Measurements from ENCODE around the gene IL1A. TPM values are rescaled to one million over a fixed set of nuclear protein-coding genes. Genes with fewer than 3 reads are reported as not detected.

Gene IL1A
- total RNA-seq, 1 experiment from 2014 or later: 0.10 TPM

GRCh38 chr2:112733871-112734270 is 50.4 kb downstream of the IL1A start:
- Histone ChIP-seq H3K4me3 (replicated peaks in 1 of 2; ENCODE audit: low read depth in 1 of 2, low read length in 2 of 2) (no peak overlapping the region), H3K9me2 (ENCODE audit: insufficient read depth) (no peaks in the 10 kb centered on the region), H3K27me3 (ENCODE audit: insufficient read depth, low read length) (no peaks in the 10 kb centered on the region), H3K79me2 (ENCODE audit: insufficient read depth, low read length) (no peaks in the 10 kb centered on the region), H4K20me1 (ENCODE audit: insufficient read depth) (no peaks in the 10 kb centered on the region), H3K4me1 (ENCODE audit: control insufficient read depth in 1 of 2, insufficient read depth in 2 of 2, low read length in 2 of 2) (peaks cover 15 to 23% of the 10 kb centered on the region in 2 experiments), H3K9me3 (ENCODE audit: control insufficient read depth in 1 of 2, insufficient read depth in 1 of 2, low read depth in 1 of 2, low read length in 2 of 2) (no peaks in the 10 kb centered on the region), H2AFZ (ENCODE audit: low read depth, low read length, poor library complexity, severe bottlenecking) (no peak overlapping the region), H3K9ac (ENCODE audit: low read length) (no peak overlapping the region), H3K36me3 (ENCODE audit: control insufficient read depth in 1 of 2, insufficient read depth in 2 of 2, low read length in 2 of 2) (peaks cover 8% of the 10 kb centered on the region in 2 experiments; a peak in 3 of 4 replicates), H3K4me2 (ENCODE audit: low read length) (no peak overlapping the region), H3K27ac (ENCODE audit: low read depth, low read length) (no peak overlapping the region)
- no peak for DNase-seq (ENCODE audit: low read depth, low spot score)
- no peak for ATAC-seq
- intact Hi-C loops (cut with micrococcal nuclease): no loop called here
- ChIA-PET CTCF (interaction anchor here (0.7 kb wide), 1 partner anchor 9 kb away, joined by 5 read pairs; no protein-coding TSS in a partner anchor), RAD21 (ENCODE audit: low non-redundant PET in 1 of 2, low total read pairs in 2 of 2, uncharacterized antibody in 2 of 2, unreplicated experiment in 2 of 2) (no interaction called here), POLR2A (no interaction called here)
- no TSS peak for BruUV-seq (replicated peaks)
- TF ChIP-seq POLR2AphosphoS5 (IDR thresholded peaks at IDR 0.05; ENCODE audit: low read depth, low read length) (no peak), RAD21 (IDR thresholded peaks at IDR 0.05; ENCODE audit: low read depth) (no peak), FOSL1 (IDR thresholded peaks at IDR 0.05; ENCODE audit: low read depth) (no peak), EZH2phosphoT487 (IDR thresholded peaks at IDR 0.05; ENCODE audit: borderline replicate concordance) (no peak), CTCF (IDR thresholded peaks at IDR 0.05 in 2 of 3, conservative IDR thresholded peaks at IDR 0.05 in 1 of 3; ENCODE audit: borderline replicate concordance in 1 of 3, insufficient read depth in 1 of 3, low read depth in 2 of 3, low read length in 2 of 3) (no peak), SIN3A (IDR thresholded peaks at IDR 0.05; ENCODE audit: low read depth) (no peak), TCF7L2 (IDR thresholded peaks at IDR 0.05; ENCODE audit: borderline replicate concordance, extremely low read depth, insufficient read depth, insufficient read length) (no peak), REST (IDR thresholded peaks at IDR 0.05; ENCODE audit: low read depth) (no peak), EZH2 (IDR thresholded peaks at IDR 0.05) (no peak), SP1 (IDR thresholded peaks at IDR 0.05; ENCODE audit: low read depth) (no peak), MAX (IDR thresholded peaks at IDR 0.05) (no peak), EGR1 (IDR thresholded peaks at IDR 0.05; ENCODE audit: low read depth) (no peak), CEBPB (IDR thresholded peaks at IDR 0.05; ENCODE audit: low read depth) (no peak), ZFX (IDR thresholded peaks at IDR 0.05) (no peak), ZBTB33 (IDR thresholded peaks at IDR 0.05; ENCODE audit: extremely low read depth, insufficient replicate concordance, low read length) (no peak), YY1 (IDR thresholded peaks at IDR 0.05; ENCODE audit: extremely low read depth, insufficient replicate concordance, low read depth, low read length) (no peak), SRF (IDR thresholded peaks at IDR 0.05; ENCODE audit: low read depth) (no peak)

Measured in HCT116 (cell line).